Activated naive CD8-positive, alpha-beta T cell treated with anti-CD3 and anti-CD28 coated beads, Interleukin-2, amount 50 U/mL, for 24 hours (primary cell): ENCODE measurements around the gene GLYATL1.

Source experiments
- ATAC-seq: fragments of 150-1000 bp; cut with Tn5 transposase; one replicate; pipeline ENCODE4 v1.10.0; 2021
- DNase-seq: peaks from one replicate; pipeline ENCODE4 v3.0.0; 2021
- H3K27ac Mint-ChIP-seq: one replicate; pipeline ENCODE4 v1.8.0; 2021; ENCODE audit warnings: mild to moderate bottlenecking, mixed read lengths
- H3K27me3 Mint-ChIP-seq: one replicate; pipeline ENCODE4 v1.8.0; 2021; ENCODE audit warnings: mixed read lengths
- H3K36me3 Mint-ChIP-seq: one replicate; pipeline ENCODE4 v1.8.0; 2021; ENCODE audit warnings: low read depth, mixed read lengths
- H3K4me1 Mint-ChIP-seq: one replicate; pipeline ENCODE4 v1.8.0; 2021; ENCODE audit warnings: mixed read lengths
- H3K4me3 Mint-ChIP-seq: one replicate; pipeline ENCODE4 v1.8.0; 2021; ENCODE audit warnings: mild to moderate bottlenecking, moderate library complexity, mixed read lengths
- H3K9me3 Mint-ChIP-seq: one replicate; pipeline ENCODE4 v1.8.0; 2021; ENCODE audit warnings: mixed read lengths

The GLYATL1 gene

DNA sequence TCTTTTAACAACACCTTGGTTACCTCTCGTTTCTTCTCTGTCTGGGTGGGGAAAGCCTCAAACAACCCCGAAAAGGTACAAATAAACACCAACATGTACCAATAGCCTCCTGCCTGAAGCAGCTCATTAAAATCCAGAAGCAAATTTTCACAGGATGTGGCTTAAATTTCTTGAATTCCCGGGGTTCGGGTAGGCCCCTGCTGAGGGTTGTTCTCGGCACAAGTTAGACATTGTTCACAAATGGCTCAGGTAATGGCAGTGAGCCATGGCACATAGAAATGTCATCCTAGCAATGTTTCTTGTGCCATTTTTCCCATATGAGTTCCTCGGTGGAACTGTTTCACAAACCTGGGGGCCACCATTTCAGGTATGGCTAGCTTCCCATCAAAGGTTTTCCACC is 19.7 kb upstream of the GLYATL1 start:
- DNase-seq (no peak), ATAC-seq (no peak)
- peaks cover 20% of the 10 kb centered on the region for H3K9me3 Mint-ChIP-seq
- no peaks in the 10 kb centered on the region for H3K27me3 Mint-ChIP-seq
- H3K4me3 Mint-ChIP-seq, result no peak overlapping the region
- H3K27ac Mint-ChIP-seq, result no peak overlapping the region
- H3K4me1 Mint-ChIP-seq, result peaks cover 11% of the 10 kb centered on the region
- H3K36me3 Mint-ChIP-seq, result no peaks in the 10 kb centered on the region

DNA sequence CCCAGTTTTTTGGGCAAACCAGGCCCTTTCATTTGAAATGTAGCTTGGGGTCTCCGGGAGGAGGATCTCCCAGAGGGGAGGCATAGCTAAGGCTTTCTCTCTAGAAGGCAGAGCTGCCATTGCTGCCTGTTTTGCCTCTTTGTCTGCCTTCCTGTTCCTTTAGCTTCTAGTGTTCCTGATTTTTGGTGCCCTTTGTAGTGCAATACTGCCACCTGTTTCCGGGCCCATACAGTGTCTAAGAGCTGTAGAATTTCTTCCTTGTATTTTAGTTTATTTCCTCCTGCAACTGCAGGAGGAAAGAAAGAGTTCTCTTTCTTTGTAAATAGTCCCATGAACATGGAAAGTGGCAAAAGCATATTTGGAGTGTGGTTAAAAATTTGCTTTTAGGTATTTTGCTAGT is 19.3 kb upstream of the GLYATL1 start:
- Mint-ChIP-seq H3K4me3 (no peak overlapping the region), H3K27ac (no peak overlapping the region), H3K4me1 (peaks cover 11% of the 10 kb centered on the region), H3K27me3 (no peaks in the 10 kb centered on the region), H3K9me3 (peaks cover 20% of the 10 kb centered on the region), H3K36me3 (no peaks in the 10 kb centered on the region)
- DNase-seq (no peak), ATAC-seq (no peak)

DNA sequence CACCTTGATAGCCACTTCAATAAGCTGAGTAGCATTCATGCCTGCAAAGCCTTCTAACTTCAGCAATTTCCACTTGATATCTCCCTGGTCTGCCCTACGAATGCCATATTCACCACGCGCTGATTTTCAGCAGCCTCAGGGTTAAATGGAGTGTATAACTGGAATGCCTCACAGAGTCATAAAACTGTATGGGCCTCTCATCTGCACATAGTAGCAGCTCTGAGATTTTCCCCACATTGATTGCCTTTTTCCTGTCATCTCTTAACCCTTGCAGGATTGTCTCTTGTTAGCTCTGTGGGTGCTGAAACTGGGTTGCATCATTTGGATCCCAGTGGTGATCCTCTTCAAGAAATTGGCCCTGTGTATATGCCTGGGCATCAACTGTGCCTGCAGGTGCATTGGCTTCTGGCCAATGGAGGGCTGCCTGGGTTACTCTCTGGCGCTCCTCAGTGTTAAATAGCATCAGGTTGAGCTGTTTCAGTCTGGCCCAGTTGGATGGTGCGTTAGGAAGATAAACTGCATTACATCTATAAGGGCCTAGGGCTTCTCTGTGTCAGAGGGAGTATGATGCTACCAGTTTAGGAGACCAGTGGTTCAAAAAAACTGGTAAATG is 17.4 kb upstream of the GLYATL1 start:
- Mint-ChIP-seq H3K4me3 (no peak overlapping the region), H3K27me3 (no peaks in the 10 kb centered on the region), H3K36me3 (no peaks in the 10 kb centered on the region), H3K27ac (no peak overlapping the region), H3K4me1 (peaks cover 11% of the 10 kb centered on the region), H3K9me3 (peaks cover 15% of the 10 kb centered on the region)
- no peak for ATAC-seq
- no peak for DNase-seq

DNA sequence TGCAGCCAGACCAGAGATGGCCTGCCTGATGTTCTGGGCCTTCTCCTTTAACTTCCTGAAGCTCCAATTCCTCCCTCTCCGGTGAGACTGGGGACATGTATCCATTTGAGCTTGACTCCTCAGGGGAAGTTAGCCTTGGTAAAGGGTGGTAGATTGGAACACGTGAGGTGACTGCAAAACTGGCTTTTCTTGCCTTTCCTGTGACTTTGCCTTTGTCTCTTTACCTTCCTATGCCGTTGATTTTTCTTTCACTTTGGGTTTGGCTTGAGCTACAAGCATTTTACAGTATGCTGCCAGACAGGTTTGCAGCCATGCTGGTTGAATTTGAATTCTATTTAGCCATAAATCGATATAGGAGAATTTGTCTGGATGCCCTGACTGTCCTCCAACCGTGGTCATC is 16.8 kb upstream of the GLYATL1 start:
- no peak overlapping the region for H3K27ac Mint-ChIP-seq
- ATAC-seq (no peak), DNase-seq (no peak)
- no peaks in the 10 kb centered on the region for H3K36me3 Mint-ChIP-seq
- no peaks in the 10 kb centered on the region for H3K27me3 Mint-ChIP-seq
- H3K4me3 Mint-ChIP-seq, result no peak overlapping the region
- peaks cover 9% of the 10 kb centered on the region for H3K9me3 Mint-ChIP-seq
- peaks cover 13% of the 10 kb centered on the region for H3K4me1 Mint-ChIP-seq

DNA sequence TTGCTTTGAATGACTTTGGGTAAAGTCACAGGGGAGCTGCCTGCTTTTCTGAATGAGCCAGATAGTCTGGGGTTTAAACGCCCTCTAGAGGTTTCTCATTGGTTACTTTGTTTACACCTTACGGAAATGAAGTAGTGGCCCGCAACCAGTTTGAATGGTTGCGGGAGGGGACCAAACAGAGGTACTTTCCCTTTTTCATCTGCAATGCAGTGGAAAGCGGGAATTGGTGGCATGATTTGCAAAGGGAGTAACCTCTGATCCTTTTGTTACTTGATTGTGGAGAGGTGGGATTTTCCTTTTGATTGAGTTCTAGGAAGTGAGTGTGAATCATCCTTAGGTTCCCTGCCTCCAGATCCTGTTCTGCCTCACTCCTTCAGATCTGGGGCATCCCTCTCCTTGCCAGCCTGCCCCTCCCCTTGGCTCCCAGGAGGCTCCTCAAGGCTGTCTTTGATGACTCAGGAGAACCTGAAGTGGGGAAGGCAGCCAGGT is 15.9 kb upstream of the GLYATL1 start:
- peak; percentile 42 for ATAC-seq
- H3K9me3 Mint-ChIP-seq, result peaks cover 2% of the 10 kb centered on the region
- no peaks in the 10 kb centered on the region for H3K27me3 Mint-ChIP-seq
- peak; percentile 5 for DNase-seq
- no peak overlapping the region for H3K4me3 Mint-ChIP-seq
- H3K36me3 Mint-ChIP-seq, result no peaks in the 10 kb centered on the region
- no peak overlapping the region for H3K27ac Mint-ChIP-seq
- H3K4me1 Mint-ChIP-seq, result peaks cover 22% of the 10 kb centered on the region

DNA sequence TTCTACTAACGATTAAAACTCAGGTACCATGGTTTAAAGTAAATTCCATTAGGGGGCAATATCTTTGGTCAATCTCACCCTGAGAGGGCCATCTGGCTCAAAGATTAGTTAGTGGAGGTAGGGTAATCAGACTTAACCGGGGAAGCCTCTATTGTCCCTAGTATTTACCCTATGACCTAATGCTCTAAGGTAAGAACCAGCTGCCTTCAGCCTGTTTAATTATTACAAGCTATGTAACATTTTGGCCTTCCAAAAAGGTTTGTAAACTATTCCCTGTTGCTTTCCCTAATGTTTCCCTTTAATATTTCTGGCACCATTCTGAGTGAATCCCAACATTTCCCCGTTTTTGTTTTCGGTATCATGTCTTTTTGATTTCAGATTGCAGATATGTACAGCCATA is 15.1 kb upstream of the GLYATL1 start:
- no peak overlapping the region for H3K4me3 Mint-ChIP-seq
- no peaks in the 10 kb centered on the region for H3K9me3 Mint-ChIP-seq
- no peak for ATAC-seq
- DNase-seq, result no peak
- no peak overlapping the region for H3K27ac Mint-ChIP-seq
- no peaks in the 10 kb centered on the region for H3K27me3 Mint-ChIP-seq
- no peaks in the 10 kb centered on the region for H3K36me3 Mint-ChIP-seq
- peaks cover 22% of the 10 kb centered on the region for H3K4me1 Mint-ChIP-seq

DNA sequence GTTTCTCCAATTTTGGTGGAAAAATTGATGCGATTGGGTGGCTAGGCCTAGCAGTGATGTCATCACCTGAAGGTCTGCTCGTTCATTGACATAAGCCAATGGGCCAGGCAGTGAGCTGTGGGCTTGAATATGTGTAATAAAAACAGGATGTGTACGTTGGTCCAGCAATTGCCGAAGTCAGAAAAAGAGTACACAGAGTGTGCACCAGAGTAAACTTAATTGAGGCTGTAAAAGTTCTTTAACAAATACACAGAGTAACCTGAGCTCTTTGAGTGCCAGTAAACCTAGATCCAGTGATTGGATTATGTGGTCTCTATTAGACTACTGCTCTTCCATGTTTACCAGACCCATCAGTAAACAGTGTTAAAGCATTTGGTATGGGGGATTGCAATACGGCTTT is 13.0 kb upstream of the GLYATL1 start:
- Mint-ChIP-seq H3K36me3 (no peaks in the 10 kb centered on the region), H3K4me3 (no peak overlapping the region), H3K4me1 (peaks cover 22% of the 10 kb centered on the region)

DNA sequence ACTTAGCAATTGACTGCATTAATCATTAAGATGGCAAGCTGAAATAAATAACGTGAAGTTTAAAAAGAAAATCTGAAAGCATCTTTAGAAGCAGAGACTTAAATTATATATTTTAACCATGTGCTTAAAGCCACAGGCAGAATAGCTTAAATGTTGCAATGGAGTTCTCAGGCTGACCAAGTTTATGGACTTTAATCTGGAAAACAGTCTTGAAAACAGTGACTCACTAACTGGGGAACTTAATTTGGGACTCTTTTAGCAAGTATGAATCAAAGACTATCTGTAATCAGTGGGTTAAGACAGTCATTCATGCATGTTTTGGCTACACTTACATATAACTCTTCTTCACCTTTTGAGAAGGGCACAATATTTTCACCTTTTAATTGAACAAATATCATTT is 12.6 kb upstream of the GLYATL1 start:
- DNase-seq (no peak), ATAC-seq (no peak)
- Mint-ChIP-seq H3K4me1 (peaks cover 22% of the 10 kb centered on the region), H3K9me3 (no peaks in the 10 kb centered on the region), H3K4me3 (no peak overlapping the region), H3K27ac (no peak overlapping the region), H3K36me3 (no peaks in the 10 kb centered on the region), H3K27me3 (no peaks in the 10 kb centered on the region)

More for the DNA sequence above, 13.0 kb upstream of the GLYATL1 start:
- Mint-ChIP-seq H3K27me3 (no peaks in the 10 kb centered on the region), H3K9me3 (no peaks in the 10 kb centered on the region), H3K27ac (no peak overlapping the region)
- DNase-seq (no peak), ATAC-seq (no peak)

DNA sequence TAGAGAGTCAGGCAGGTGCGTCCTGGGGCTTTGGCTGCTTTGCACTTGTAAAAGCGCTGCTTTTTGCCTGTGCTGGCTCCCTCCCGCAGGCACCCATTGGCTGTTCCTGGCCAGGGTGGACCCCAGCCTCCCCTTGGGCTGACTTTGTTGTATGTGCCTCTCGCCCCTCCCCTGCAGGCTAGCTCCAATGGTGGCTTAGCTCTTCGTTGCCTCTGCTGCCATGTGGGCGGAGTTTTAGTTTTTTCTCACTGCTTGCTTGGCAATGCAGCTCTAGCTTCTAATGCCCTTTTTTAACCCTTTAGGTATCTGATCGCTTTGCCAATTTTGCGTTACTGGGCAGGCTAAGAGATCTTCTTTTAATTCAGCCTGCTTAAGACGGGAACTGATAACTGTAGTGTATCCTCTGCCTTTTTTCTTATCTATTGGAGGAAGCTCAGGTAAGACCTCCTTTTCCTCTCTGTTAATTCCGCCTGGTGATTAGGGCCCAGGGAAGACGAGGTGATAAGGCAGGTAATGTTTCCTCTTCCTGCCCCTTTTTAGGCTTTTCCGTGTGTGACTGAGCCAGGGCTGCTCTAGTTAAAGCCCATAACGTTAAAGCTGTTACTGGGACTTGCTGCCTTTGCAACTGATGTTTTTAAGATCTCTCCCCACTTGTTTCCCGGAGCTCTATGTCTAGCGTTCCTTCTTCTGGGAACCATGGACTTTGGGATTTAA is 11.7 kb upstream of the GLYATL1 start:
- Mint-ChIP-seq H3K36me3 (no peaks in the 10 kb centered on the region), H3K27me3 (no peaks in the 10 kb centered on the region), H3K9me3 (no peaks in the 10 kb centered on the region), H3K4me3 (peak overlapping the region; percentile 18), H3K4me1 (peaks cover 22% of the 10 kb centered on the region), H3K27ac (no peak overlapping the region)
- ATAC-seq (peak; percentile 40), DNase-seq (peak; percentile 9)

DNA sequence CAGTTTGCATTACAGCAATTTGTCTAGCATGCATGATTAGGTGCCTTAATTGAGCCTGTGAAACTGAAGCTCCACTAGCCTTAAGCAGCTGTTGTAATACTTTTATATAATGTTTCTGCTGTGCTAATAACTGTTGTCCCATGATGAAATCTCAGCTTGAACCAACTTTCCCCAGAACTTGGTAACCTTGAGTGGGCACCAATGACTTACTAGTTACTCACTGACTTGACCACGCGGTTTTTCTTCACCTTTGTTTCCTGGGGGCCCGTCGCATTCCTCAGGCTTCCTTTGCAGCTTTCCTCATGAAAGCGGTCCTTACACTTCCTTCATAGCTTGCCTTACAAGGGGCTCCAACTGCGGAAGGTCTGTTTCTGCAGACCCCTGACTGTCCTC is 11.2 kb upstream of the GLYATL1 start:
- Mint-ChIP-seq H3K4me1 (peaks cover 18% of the 10 kb centered on the region), H3K36me3 (no peaks in the 10 kb centered on the region), H3K27me3 (no peaks in the 10 kb centered on the region), H3K4me3 (peak overlapping the region; percentile 18), H3K9me3 (no peaks in the 10 kb centered on the region), H3K27ac (no peak overlapping the region)
- DNase-seq, result no peak
- ATAC-seq, result no peak

DNA sequence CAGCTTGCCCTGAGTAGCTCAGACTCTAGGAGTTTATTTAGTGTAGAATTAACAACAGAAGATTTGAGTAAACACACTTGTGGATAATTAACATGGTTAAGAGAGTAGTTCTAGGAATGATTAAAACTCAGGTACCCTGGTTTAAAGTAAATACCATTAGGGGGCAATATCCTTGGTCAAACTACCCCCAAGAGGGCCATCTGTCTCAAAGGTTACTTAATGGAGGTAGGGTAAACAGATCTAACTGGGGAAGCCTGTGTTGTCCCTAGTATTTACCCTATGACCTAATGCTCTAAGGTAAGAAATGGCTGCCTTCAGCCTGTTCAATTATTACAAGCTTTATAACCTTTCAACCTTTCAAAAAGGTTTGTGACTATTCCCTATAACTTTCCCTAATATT is 10.6 kb upstream of the GLYATL1 start:
- no peak overlapping the region for H3K4me3 Mint-ChIP-seq
- H3K36me3 Mint-ChIP-seq, result no peaks in the 10 kb centered on the region
- H3K27ac Mint-ChIP-seq, result no peak overlapping the region
- H3K4me1 Mint-ChIP-seq, result peaks cover 13% of the 10 kb centered on the region
- no peaks in the 10 kb centered on the region for H3K27me3 Mint-ChIP-seq
- no peaks in the 10 kb centered on the region for H3K9me3 Mint-ChIP-seq
- no peak for DNase-seq
- no peak for ATAC-seq

DNA sequence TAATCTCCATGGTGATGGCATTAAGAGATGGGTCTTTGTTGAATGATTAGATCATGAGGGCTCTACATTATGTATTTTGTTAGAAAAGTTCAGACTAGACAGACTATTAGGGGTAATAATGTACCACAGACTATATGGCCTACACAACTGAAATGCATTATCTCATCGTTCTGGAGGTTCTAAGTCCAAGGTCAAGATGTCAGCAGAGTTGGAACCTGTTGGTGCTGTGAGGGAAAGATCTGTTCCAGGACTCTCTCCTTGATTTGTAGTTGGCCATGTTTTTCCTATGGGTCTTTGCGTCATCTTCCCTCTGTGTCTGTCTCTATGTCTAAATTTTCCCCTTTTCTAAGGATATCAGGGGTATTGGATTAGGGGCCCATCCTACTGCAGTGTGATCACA is 8.4 kb upstream of the GLYATL1 start:
- peaks cover 12% of the 10 kb centered on the region for H3K4me1 Mint-ChIP-seq
- DNase-seq, result no peak
- H3K4me3 Mint-ChIP-seq, result no peak overlapping the region
- H3K27ac Mint-ChIP-seq, result no peak overlapping the region
- H3K27me3 Mint-ChIP-seq, result no peaks in the 10 kb centered on the region
- ATAC-seq, result no peak
- no peaks in the 10 kb centered on the region for H3K36me3 Mint-ChIP-seq
- no peaks in the 10 kb centered on the region for H3K9me3 Mint-ChIP-seq

DNA sequence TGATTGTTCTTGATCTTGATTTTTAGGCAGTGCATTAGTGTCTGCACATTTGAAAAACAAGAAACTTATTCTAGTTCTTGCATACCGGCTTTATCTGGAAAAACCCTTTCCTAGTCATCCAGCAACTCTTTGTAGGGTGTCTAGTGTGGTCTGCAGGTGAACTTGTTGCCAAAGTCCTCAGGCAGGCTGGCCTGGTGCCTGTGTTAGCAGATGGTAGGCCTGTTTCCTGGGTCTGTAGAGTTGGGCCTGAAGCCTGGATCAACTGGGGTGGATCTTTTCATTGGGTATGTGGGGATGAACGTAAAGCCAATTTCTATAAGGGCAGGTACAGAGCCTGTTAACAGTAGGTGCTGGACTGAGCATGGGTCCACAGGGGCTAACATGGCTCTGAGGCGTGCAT is 5.6 kb upstream of the GLYATL1 start:
- H3K36me3 Mint-ChIP-seq, result no peaks in the 10 kb centered on the region
- H3K4me1 Mint-ChIP-seq, result no peaks in the 10 kb centered on the region
- no peaks in the 10 kb centered on the region for H3K27me3 Mint-ChIP-seq
- no peak for DNase-seq
- no peak for ATAC-seq
- H3K27ac Mint-ChIP-seq, result no peak overlapping the region
- no peak overlapping the region for H3K4me3 Mint-ChIP-seq
- H3K9me3 Mint-ChIP-seq, result no peaks in the 10 kb centered on the region

DNA sequence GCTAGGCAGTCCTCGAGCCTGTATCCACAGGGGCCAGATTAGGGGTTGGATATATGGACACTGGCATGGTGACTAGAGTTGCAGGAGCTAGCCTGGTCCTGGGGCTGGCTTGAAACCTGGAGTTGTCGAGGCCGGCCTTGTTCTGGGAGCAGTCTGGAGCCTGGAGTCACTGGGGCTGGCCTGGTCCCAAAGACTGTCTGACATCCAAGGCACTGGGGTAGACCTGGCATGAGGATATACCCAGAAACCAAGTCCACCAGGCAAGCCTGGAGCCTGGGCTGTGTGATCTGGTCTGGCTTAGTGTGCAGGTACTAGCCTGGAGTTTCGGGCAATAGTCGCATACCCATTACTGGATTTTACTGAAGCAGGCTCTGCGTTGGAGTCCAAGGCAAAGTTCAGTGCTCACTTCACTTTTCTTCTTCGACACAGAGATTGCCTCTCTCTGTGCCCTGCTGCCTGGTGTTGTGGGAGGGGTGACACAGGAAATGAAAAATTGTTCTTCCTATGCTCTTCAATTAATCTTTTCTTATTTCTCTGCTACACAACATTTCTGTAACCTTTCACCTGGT is 4.3 kb upstream of the GLYATL1 start:
- DNase-seq (no peak), ATAC-seq (no peak)
- no peaks in the 10 kb centered on the region for H3K27me3 Mint-ChIP-seq
- no peaks in the 10 kb centered on the region for H3K4me1 Mint-ChIP-seq
- H3K36me3 Mint-ChIP-seq, result no peaks in the 10 kb centered on the region
- no peaks in the 10 kb centered on the region for H3K9me3 Mint-ChIP-seq
- no peak overlapping the region for H3K27ac Mint-ChIP-seq
- no peak overlapping the region for H3K4me3 Mint-ChIP-seq

DNA sequence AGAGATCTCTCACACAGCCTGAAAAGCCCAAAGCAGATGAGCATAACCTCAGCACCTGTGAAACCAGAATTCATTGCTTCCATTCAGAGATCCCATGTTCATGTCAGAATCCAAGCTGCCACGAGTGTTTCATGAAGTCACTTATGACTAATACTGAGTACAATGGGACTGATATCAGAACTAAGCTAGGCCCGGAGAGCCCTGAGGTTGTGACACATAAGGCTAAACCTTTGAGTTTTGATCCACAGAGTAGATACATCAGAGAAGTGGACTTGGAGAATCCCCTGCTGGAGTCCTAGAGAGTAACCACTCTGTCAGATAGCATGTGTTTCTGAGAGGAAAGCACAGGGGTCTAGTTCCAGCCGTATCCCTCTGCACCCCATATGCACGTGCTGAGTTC is 890 bp upstream of the GLYATL1 start:
- H3K4me1 Mint-ChIP-seq, result no peaks in the 10 kb centered on the region

More for the DNA sequence above, 890 bp upstream of the GLYATL1 start:
- ATAC-seq, result no peak
- no peak overlapping the region for H3K4me3 Mint-ChIP-seq
- H3K27me3 Mint-ChIP-seq, result no peaks in the 10 kb centered on the region
- no peak overlapping the region for H3K27ac Mint-ChIP-seq
- H3K9me3 Mint-ChIP-seq, result no peaks in the 10 kb centered on the region
- DNase-seq, result no peak
- no peaks in the 10 kb centered on the region for H3K36me3 Mint-ChIP-seq
